WERI-Rb-1 (cell line): Measurements from ENCODE around the gene NRIP2.

Experiments used
- DNase-seq: peaks from one replicate; pipeline ENCODE4 v3.0.0-alpha.2; 2020
- H3K27ac ChIP-seq: fragments of 250-450 bp; sonication (Bioruptor Pico); 2 replicates; pipeline ENCODE4 v1.5.1; 2020; ENCODE audit warnings: mild to moderate bottlenecking, moderate library complexity
- H3K27me3 ChIP-seq: fragments of 250-450 bp; sonication (Bioruptor Pico); 2 replicates; pipeline ENCODE4 v1.5.1; 2021; ENCODE audit warnings: mild to moderate bottlenecking, low read depth, moderate library complexity; ENCODE audit not compliant: insufficient read depth, severe bottlenecking
- H3K36me3 ChIP-seq: fragments of 250-450 bp; sonication (Bioruptor Pico); 2 replicates; pipeline ENCODE4 v1.5.1; 2020; ENCODE audit warnings: mild to moderate bottlenecking, moderate library complexity
- H3K4me3 ChIP-seq: 2 replicates; pipeline ENCODE4 v1.5.1; 2011; ENCODE audit warnings: low read depth, mild to moderate bottlenecking, control low read depth, low read length
- H3K9me3 ChIP-seq: fragments of 250-450 bp; sonication (Bioruptor Pico); 2 replicates; pipeline ENCODE4 v1.5.1; 2021; ENCODE audit warnings: mild to moderate bottlenecking, moderate library complexity; ENCODE audit not compliant: severe bottlenecking
- TF ChIP-seq, protein P1 (sequence below): IDR thresholded peaks from 2 replicates; pipeline ENCODE4 v1.5.1; 2011; ENCODE audit warnings: low read depth, mild to moderate bottlenecking, control low read depth, inconsistent platforms, low read length

The NRIP2 gene

DNA sequence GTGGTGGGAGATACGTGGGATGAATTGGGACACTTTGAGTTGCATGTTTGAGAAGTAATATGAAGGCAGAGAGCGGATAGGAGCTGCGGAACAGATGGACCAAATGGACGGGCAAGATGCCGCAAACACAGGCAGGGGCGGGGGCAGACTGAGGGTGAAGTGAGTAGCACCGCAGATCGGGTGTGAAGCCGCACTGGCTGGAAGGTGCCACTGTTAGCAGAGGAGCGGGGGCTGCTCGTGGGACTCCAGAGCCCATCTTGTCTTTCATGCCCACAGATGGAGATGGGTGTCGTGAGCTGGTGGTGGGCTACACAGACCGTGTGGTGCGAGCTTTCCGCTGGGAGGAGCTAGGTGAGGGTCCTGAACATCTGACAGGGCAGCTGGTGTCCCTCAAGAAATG is 15.0 kb downstream of the NRIP2 start:
- TF ChIP-seq, protein P1, sequence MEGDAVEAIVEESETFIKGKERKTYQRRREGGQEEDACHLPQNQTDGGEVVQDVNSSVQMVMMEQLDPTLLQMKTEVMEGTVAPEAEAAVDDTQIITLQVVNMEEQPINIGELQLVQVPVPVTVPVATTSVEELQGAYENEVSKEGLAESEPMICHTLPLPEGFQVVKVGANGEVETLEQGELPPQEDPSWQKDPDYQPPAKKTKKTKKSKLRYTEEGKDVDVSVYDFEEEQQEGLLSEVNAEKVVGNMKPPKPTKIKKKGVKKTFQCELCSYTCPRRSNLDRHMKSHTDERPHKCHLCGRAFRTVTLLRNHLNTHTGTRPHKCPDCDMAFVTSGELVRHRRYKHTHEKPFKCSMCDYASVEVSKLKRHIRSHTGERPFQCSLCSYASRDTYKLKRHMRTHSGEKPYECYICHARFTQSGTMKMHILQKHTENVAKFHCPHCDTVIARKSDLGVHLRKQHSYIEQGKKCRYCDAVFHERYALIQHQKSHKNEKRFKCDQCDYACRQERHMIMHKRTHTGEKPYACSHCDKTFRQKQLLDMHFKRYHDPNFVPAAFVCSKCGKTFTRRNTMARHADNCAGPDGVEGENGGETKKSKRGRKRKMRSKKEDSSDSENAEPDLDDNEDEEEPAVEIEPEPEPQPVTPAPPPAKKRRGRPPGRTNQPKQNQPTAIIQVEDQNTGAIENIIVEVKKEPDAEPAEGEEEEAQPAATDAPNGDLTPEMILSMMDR: no peak
- Histone ChIP-seq H3K27me3 (no peaks in the 10 kb centered on the region), H3K9me3 (no peaks in the 10 kb centered on the region), H3K27ac (no peak overlapping the region), H3K4me3 (no peak overlapping the region), H3K36me3 (peaks cover 47% of the 10 kb centered on the region)
- no peak for DNase-seq

DNA sequence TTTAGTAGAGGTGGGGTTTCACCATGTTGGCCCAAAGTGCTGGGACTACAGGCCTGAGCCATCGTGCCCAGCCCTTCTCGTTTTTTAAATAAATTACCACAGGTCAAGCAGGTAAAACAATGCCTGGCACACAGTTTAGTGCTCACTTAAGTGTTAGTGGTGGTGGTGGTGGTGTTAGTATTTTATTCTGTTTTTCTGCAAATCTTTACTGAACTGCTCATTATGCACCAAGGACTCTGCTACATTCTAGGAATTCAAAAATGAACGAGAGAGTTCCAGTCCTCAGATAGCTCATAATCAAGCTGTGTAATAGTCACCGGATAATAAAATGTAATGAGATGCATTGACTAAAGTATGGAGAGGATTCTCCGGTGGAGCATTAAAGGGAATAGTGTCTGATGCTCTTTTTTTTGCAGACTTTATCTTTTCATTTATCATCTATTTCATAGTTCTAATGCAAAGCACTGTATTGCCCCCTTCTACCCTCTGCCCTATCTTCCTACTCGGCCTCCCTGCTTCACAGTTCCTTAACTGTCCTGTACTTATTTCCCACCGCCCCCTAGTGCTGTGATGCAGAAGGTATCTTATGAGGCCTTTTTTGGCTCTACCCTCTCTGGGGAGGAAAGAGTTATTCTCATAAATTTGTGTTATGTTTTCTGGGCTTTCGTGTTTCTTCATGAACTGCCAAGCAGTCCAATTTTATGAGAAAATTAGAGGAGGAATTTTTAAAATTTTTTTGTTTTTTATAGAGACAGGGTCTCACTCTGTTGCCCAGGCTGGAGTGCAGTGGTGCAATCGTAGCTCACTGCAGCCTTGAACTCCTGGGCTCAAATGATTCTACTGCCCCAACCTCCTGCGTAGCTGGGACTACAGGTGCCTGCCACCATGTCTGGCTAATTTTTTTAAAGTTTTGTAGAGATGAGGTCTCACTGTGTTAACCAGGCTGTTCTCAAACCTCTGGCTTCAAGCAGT is 21.3 kb downstream of the NRIP2 start:
- TF ChIP-seq, protein P1: peak; percentile 55
- peak; percentile 73 for DNase-seq
- H3K27me3 ChIP-seq: no peaks in the 10 kb centered on the region
- H3K27ac ChIP-seq: peak overlapping the region; percentile 98
- peak overlapping the region; percentile 81 for H3K4me3 ChIP-seq
- peaks cover 16% of the 10 kb centered on the region for H3K36me3 ChIP-seq
- H3K9me3 ChIP-seq: no peaks in the 10 kb centered on the region

DNA sequence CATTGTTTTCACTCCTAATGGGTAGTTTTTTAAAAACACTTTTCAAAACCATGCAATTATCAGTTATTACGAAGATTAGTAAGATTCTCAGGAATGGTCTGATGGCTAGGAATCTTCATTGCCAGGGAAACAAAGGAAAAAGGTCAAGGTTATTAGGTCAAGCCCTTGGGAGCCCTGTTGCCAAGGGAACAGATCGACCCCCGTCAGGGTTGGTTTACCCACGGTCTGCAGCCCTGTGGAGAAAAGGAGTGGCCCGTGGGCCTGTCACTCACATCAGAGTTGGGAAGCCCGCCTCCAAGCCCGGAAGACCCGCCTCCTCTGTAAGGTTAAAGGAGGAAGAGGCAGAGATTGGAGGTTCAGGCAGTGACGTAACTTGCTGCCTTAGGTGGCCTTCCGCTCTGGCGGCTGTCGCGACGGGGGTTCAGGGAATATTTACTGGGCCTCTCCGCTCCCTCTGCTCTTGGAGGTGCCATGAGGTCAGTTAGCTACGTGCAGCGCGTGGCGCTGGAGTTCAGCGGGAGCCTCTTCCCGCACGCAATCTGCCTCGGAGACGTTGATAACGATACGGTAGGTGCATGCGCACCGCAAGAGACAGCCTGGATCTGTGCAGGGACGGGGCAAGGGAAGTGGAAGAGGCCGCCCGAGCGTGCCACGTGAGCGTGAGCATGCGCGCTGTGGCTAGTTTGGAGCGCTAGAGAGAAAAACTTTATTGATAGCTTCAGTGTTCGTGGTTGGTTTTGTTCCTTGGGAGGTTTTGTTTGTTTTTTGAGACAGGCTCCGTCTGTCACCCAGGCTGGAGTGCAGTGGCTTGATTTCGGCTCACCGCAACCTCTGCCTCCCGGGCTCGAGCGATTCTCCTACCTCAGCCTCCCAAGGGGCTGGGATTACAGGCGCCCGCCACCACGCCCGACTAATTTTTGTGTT is 22.3 kb downstream of the NRIP2 start, which contains the start of gene ITFG2:
ITFG2 (plus strand) TSS at position 379 of the 924 bp plus-strand sequence; CDS start at position 472, 93 bp downstream.
- Histone ChIP-seq H3K4me3 (peak within 1 kb of the TSS; percentile 81), H3K27ac (peak within 1 kb of the TSS; percentile 98), H3K27me3 (no peaks in the 10 kb centered on the region), H3K9me3 (no peaks in the 10 kb centered on the region), H3K36me3 (peaks cover 6% of the 10 kb centered on the region)
- TF ChIP-seq, protein P1: no peak
- DNase-seq: peak; percentile 98

DNA sequence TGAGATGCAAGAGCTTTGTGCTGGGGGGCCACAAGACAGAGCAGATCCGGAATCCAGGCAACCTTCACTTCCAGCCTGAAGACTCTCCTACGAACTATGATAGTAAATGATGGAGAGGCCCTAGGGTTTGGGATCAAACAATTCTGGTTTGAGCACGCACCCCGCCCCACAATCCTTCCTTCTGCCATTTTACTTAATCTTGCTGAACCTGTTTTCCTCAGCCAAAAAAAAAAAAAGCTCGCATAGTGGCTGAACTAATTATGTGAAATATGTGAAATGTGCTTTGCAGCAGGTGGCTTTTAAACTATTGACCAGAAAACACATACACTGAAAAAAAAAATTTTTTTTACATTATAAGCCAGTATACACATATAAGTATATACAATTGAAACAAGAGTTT is 23.0 kb downstream of the NRIP2 start:
- Histone ChIP-seq H3K9me3 (no peaks in the 10 kb centered on the region), H3K36me3 (peaks cover 8% of the 10 kb centered on the region), H3K4me3 (peak overlapping the region; percentile 81), H3K27ac (peak overlapping the region; percentile 98; the same call in 1 of the 2 replicates), H3K27me3 (no peaks in the 10 kb centered on the region)
- TF ChIP-seq, protein P1: no peak
- no peak for DNase-seq

DNA sequence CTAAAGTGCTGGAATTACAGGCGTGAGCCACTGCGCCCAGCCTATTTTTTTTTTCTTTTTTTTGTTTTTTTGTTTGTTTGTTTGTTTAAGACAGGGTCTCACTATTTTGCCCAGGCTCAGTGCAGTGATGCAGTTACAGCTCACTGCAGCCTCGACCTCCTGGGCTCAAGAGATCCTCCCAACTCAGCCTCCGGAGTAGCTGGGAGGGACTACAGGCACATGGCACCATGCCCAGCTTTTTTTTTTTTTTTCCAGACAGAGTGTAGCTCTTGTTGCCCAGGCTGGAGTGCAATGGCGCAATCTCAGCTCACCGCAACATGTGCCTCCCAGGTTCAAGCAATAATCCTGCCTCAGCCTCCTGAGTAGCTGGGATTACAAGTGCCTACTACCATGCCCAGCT is 28.1 kb downstream of the NRIP2 start:
- H3K4me3 ChIP-seq: no peak overlapping the region
- TF ChIP-seq, protein P1: no peak
- no peaks in the 10 kb centered on the region for H3K9me3 ChIP-seq
- no peak overlapping the region for H3K27ac ChIP-seq
- H3K36me3 ChIP-seq: peaks cover 40% of the 10 kb centered on the region
- no peaks in the 10 kb centered on the region for H3K27me3 ChIP-seq
- no peak for DNase-seq
